ENCODE measurements around the gene FUBP3. TPM values are rescaled to one million over a fixed set of nuclear protein-coding genes. Genes with fewer than 3 reads are reported as not detected.

Gene FUBP3
- polyA plus RNA-seq, 2 of the 4 experiments (the other 2 are of a cell fraction) = 43.5 to 67.7 TPM

DNA sequence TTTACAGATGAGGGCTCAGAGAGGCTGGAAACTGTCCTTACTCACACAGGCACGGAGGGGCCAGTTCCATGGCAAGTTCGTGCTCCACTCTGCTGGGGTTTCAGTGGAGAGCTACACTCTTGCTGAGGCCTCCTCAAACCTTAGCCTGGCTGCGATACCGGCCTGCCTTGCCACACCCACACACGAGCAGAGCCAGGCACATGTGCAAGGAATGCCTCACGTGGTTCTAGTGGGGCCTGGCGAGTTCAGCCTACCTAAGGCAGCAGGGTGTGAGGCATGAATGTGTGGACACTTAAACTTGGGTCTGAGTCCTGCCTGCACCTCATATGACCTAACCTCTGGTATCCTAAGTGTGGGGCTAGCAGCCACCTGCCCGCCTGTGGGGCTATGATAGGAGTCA, 63.5 kb downstream of the FUBP3 start:
- no peak overlapping the region for H3K4me2 ChIP-seq
- H3K4me3 ChIP-seq = no peak overlapping the region
- CTCF ChIA-PET = interaction anchor here (1.0 to 2.3 kb wide), 2 partner anchors 39 to 182 kb away, joined by 3 to 7 read pairs; no protein-coding TSS in a partner anchor
- H3K9me3 ChIP-seq = peaks cover 2% of the 10 kb centered on the region; the same call in 1 of the 3 replicates
- no peaks in the 10 kb centered on the region for H3K4me1 ChIP-seq
- TF ChIP-seq, protein P1, sequence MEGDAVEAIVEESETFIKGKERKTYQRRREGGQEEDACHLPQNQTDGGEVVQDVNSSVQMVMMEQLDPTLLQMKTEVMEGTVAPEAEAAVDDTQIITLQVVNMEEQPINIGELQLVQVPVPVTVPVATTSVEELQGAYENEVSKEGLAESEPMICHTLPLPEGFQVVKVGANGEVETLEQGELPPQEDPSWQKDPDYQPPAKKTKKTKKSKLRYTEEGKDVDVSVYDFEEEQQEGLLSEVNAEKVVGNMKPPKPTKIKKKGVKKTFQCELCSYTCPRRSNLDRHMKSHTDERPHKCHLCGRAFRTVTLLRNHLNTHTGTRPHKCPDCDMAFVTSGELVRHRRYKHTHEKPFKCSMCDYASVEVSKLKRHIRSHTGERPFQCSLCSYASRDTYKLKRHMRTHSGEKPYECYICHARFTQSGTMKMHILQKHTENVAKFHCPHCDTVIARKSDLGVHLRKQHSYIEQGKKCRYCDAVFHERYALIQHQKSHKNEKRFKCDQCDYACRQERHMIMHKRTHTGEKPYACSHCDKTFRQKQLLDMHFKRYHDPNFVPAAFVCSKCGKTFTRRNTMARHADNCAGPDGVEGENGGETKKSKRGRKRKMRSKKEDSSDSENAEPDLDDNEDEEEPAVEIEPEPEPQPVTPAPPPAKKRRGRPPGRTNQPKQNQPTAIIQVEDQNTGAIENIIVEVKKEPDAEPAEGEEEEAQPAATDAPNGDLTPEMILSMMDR (IDR thresholded peaks at IDR 0.05) = no peak
- no peak for TF ChIP-seq MYC (IDR thresholded peaks at IDR 0.05; ENCODE audit: borderline replicate concordance, low read length)
- DNase-seq (ENCODE audit: low read depth in 1 of 2, low spot score in 1 of 2) = no peak
- no peak overlapping the region for H3K27ac ChIP-seq
- no peak for ATAC-seq
- 73% methylated on average over 8 of the region's 8 CpGs for WGBS (ENCODE audit: missing lambda C conversion rate)
- no peak for FAIRE-seq
- POLR2A ChIA-PET = no interaction called here

DNA sequence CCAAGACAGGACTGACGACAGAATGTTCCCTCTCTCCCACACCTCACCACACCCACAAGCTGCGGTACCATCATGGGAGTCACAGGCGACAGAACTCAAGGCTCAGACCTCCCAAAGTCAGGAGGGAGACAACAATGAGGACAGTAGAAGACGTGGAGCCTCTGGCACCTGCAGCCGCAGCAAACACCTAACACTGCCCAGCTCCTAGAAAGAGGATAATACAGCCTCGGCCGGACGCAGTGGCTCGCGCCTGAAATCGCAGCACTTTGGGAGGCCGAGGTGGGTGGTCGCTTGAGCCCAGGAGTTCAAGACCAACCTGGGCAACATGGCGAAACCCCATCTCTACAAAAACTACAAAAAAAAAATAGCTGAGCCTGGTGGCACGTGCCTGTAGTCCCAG, 71.8 kb downstream of the FUBP3 start:
- ATAC-seq = no peak
- no peak for TF ChIP-seq TP53 (CRISPR knock-in tag; IDR thresholded peaks at IDR 0.05)
- TF ChIP-seq TFCP2L1 (CRISPR knock-in tag; IDR thresholded peaks at IDR 0.05) = no peak
- TF ChIP-seq, protein P2, sequence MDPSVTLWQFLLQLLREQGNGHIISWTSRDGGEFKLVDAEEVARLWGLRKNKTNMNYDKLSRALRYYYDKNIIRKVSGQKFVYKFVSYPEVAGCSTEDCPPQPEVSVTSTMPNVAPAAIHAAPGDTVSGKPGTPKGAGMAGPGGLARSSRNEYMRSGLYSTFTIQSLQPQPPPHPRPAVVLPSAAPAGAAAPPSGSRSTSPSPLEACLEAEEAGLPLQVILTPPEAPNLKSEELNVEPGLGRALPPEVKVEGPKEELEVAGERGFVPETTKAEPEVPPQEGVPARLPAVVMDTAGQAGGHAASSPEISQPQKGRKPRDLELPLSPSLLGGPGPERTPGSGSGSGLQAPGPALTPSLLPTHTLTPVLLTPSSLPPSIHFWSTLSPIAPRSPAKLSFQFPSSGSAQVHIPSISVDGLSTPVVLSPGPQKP (IDR thresholded peaks at IDR 0.05; ENCODE audit: low read depth, low read length) = no peak
- TF ChIP-seq POLR2A (IDR thresholded peaks at IDR 0.05; ENCODE audit: low read length) = no peak
- no peak for TF ChIP-seq CBX8 (IDR thresholded peaks at IDR 0.05)
- no peak for TF ChIP-seq ESRRA (IDR thresholded peaks at IDR 0.05; ENCODE audit: borderline replicate concordance, low read length)
- no peak for TF ChIP-seq MAFK (IDR thresholded peaks at IDR 0.05; ENCODE audit: partially characterized antibody)
- no peak for TF ChIP-seq CEBPB (IDR thresholded peaks at IDR 0.05)
- no peak for TF ChIP-seq PHF8 (IDR thresholded peaks at IDR 0.05; ENCODE audit: borderline replicate concordance, low read depth)
- no peak for TF ChIP-seq ZC3H11A (IDR thresholded peaks at IDR 0.05)
- no peak for TF ChIP-seq HEYL (CRISPR knock-in tag; IDR thresholded peaks at IDR 0.05)
- TF ChIP-seq KDM5A (IDR thresholded peaks at IDR 0.05) = no peak
- ChIA-PET CTCF (interaction anchor here (0.6 to 2.3 kb wide), 6 partner anchors 11 to 270 kb away, joined by 3 to 6 read pairs (median 4); no protein-coding TSS in a partner anchor), POLR2A (no interaction called here)
- no peak for FAIRE-seq
- no peaks in the 10 kb centered on the region for H3K4me1 ChIP-seq
- H3K9me3 ChIP-seq = peaks cover 2% of the 10 kb centered on the region; the same call in 1 of the 3 replicates
- H3K4me2 ChIP-seq = no peak overlapping the region
- WGBS (ENCODE audit: missing lambda C conversion rate) = 64% methylated on average over 13 of the region's 15 CpGs
- no peak for DNase-seq (ENCODE audit: low read depth in 1 of 2, low spot score in 1 of 2)
- H3K4me3 ChIP-seq = no peak overlapping the region
- H3K27ac ChIP-seq = no peak overlapping the region

DNA sequence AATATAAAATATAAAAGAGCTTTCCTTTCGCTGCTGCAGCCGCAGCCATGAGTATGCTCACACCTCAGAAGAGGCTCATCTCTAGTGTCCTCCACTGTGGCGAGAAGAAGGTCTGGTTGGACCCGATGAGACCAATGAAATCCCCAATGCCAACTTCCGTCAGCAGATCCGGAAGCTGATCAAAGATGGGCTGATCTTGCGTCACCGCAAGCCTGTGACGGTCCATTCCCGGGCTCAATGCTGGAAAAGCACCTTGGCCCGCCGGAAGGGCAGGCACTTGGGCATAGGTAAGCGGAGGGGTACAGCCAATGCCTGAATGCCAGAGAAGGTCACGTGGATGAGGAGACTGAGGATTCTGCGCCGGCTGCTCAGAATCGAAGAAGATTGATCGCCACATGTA, 72.4 kb downstream of the FUBP3 start:
- CTCF ChIA-PET = interaction anchor here (1.1 to 3.4 kb wide), 5 partner anchors 11 to 191 kb away, joined by 3 to 18 read pairs (median 6); no protein-coding TSS in a partner anchor
- no peak overlapping the region for H3K4me2 ChIP-seq
- WGBS (ENCODE audit: missing lambda C conversion rate) = 82% methylated on average over 18 of the region's 18 CpGs
- no peak overlapping the region for H3K4me3 ChIP-seq
- DNase-seq (ENCODE audit: low read depth in 1 of 2, low spot score in 1 of 2) = no peak
- ATAC-seq = no peak
- H3K27ac ChIP-seq = no peak overlapping the region
- POLR2A ChIA-PET = no interaction called here
- no peak for FAIRE-seq
- H3K4me1 ChIP-seq = no peaks in the 10 kb centered on the region
- H3K9me3 ChIP-seq = peaks cover 2% of the 10 kb centered on the region; the same call in 1 of the 3 replicates
- TF ChIP-seq, protein P3, sequence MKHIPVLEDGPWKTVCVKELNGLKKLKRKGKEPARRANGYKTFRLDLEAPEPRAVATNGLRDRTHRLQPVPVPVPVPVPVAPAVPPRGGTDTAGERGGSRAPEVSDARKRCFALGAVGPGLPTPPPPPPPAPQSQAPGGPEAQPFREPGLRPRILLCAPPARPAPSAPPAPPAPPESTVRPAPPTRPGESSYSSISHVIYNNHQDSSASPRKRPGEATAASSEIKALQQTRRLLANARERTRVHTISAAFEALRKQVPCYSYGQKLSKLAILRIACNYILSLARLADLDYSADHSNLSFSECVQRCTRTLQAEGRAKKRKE (CRISPR knock-in tag; IDR thresholded peaks at IDR 0.05; ENCODE audit: low read depth) = no peak
- no peak for TF ChIP-seq EHMT2 (IDR thresholded peaks at IDR 0.05; ENCODE audit: low read depth)
- no peak for TF ChIP-seq RARB (CRISPR knock-in tag; IDR thresholded peaks at IDR 0.05)
- no peak for TF ChIP-seq ZFP36 (IDR thresholded peaks at IDR 0.05; ENCODE audit: borderline replicate concordance, partially characterized antibody)

All from A549 (cell line).